ENCODE data around the gene SLC30A3. TPM values are rescaled to one million over a fixed set of nuclear protein-coding genes. Genes with fewer than 3 reads are reported as not detected.

SLC30A3 gene
- total and polyA plus RNA-seq, 2 of the 13 experiments (the other 11 are each of a cell fraction or from before 2014, with no cell fraction given), result 0.38 to 0.79 TPM

DNA sequence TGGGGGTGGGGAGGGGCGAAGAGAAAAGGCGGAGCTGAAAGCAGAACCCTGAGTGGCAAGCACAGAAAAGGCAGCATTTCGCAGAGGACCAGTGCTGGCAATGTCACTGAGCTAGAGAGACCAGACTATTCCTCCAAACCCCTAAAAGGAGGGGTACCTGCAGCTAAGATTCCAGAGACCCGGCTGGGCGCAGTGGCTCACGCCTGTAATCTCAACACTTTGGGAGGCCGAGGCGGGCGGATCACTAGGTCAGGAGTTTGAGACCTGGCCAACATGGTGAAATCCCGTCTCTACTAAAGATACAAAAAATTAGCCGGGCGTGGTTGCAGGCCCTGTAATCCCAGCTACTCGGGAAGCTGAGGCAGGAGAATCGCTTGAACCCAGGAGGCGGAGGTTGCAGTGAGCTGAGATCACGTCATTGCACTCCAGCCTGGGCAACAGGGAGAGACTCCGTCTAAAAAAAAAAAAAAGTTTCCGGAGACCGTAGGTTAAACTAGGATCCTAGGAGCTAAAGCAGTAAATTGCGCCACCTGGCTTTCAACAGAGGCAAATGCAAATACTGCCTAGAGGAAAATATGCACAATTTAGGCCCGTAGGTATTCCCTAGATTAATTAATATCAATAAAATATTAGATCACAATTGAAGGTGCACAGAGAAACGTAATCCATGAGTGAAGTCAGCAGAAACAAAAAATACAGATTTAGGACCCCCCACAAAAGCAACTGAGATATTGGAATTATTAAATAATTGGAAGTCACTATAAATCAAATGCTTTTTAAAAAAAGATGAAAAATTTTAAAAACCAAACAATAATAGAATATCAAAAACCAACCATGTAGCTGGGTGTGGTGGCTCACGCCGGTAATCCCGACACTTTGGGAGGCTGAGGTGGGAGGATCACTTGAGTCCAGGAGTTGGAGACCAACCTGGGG, 40.5 kb upstream of the SLC30A3 start (continued):
- peak; percentile 58 for TF ChIP-seq ZNF574 (CRISPR knock-in tag; IDR thresholded peaks at IDR 0.05)
- no peak for TF ChIP-seq CCAR2 (optimal IDR thresholded peaks at IDR 0.05; ENCODE audit: low read depth, low read length)
- TF ChIP-seq RAD21 (CRISPR knock-in tag; IDR thresholded peaks at IDR 0.05), result peak; percentile 75
- TF ChIP-seq ELF1 (CRISPR knock-in tag; IDR thresholded peaks at IDR 0.05), result no peak
- no peak for TF ChIP-seq SRF (IDR thresholded peaks at IDR 0.05; ENCODE audit: low read depth, low read length)
- TF ChIP-seq ZBED4 (CRISPR knock-in tag; IDR thresholded peaks at IDR 0.05; ENCODE audit: borderline replicate concordance), result 0 out of 2 replicates have a peak, but pooled peaks have one; percentile 31
- no peak for TF ChIP-seq JUND (CRISPR knock-in tag; IDR thresholded peaks at IDR 0.05)
- TF ChIP-seq ZNF652 (CRISPR knock-in tag; IDR thresholded peaks at IDR 0.05; ENCODE audit: borderline replicate concordance, low read depth), result peak; percentile 12; the same call in 1 of the 2 replicates
- TF ChIP-seq RXRB (CRISPR knock-in tag; IDR thresholded peaks at IDR 0.05; ENCODE audit: borderline replicate concordance), result peak; percentile 57; the same call in 1 of the 2 replicates
- TF ChIP-seq ZXDC (CRISPR knock-in tag; IDR thresholded peaks at IDR 0.05), result no peak
- 0 out of 2 replicates have a peak, but pooled peaks have one; percentile 34 for TF ChIP-seq ISL2 (CRISPR knock-in tag; IDR thresholded peaks at IDR 0.05)
- no peak for TF ChIP-seq GABPA (IDR thresholded peaks at IDR 0.05; ENCODE audit: low read depth, low read length)
- peak; percentile 69 for TF ChIP-seq GABPA (CRISPR knock-in tag; IDR thresholded peaks at IDR 0.05; ENCODE audit: low read depth)
- no peak for TF ChIP-seq PRMT3 (CRISPR knock-in tag; IDR thresholded peaks at IDR 0.05; ENCODE audit: borderline replicate concordance, low read depth)
- no peak for TF ChIP-seq STAT5B (CRISPR knock-in tag; IDR thresholded peaks at IDR 0.05)
- TF ChIP-seq ZNF616 (CRISPR knock-in tag; IDR thresholded peaks at IDR 0.05; ENCODE audit: low read depth), result no peak
- TF ChIP-seq, protein P1, sequence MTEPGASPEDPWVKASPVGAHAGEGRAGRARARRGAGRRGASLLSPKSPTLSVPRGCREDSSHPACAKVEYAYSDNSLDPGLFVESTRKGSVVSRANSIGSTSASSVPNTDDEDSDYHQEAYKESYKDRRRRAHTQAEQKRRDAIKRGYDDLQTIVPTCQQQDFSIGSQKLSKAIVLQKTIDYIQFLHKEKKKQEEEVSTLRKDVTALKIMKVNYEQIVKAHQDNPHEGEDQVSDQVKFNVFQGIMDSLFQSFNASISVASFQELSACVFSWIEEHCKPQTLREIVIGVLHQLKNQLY (CRISPR knock-in tag; IDR thresholded peaks at IDR 0.05), result no peak
- TF ChIP-seq NR2F6 (IDR thresholded peaks at IDR 0.05), result no peak
- no peak for TF ChIP-seq NR2F6 (CRISPR knock-in tag; IDR thresholded peaks at IDR 0.05)
